Measurements from ENCODE around the gene HSPA12A. TPM values are rescaled to one million over a fixed set of nuclear protein-coding genes. Genes with fewer than 3 reads are reported as not detected.
A peak's percentile ranks its signal among the peaks of the same experiment; 100 is the strongest.

HSPA12A gene
- total and polyA plus RNA-seq, 4 donors: 2.0 to 9.8 (median 5.0) TPM

GRCh38 chr10:116744163-116744753 is 1.9 kb upstream of the HSPA12A start:
- peaks cover 0 to 15% (median 2%) of the 10 kb centered on the region in 5 donors for H3K4me1 ChIP-seq (ENCODE audit: control insufficient read depth in 5 of 5, insufficient read depth in 5 of 5, low read length in 5 of 5)
- H3K27me3 ChIP-seq (ENCODE audit: control insufficient read depth in 3 of 3, insufficient read depth in 3 of 3, low read length in 2 of 3): peaks cover 0 to 22% (median 14%) of the 10 kb centered on the region in 3 donors
- 76 to 83% methylated on average over 12 of the region's 12 CpGs for WGBS, 2 donors
- no peaks in the 10 kb centered on the region for H3K36me3 ChIP-seq (ENCODE audit: control insufficient read depth in 4 of 4, insufficient read depth in 4 of 4, low read length in 4 of 4)
- H3K4me3 ChIP-seq: no peak overlapping the region
- no peak overlapping the region for H3K27ac ChIP-seq (ENCODE audit: low read depth in 1 of 2, low read length in 1 of 2)
- no peak overlapping the region for H3K9ac ChIP-seq (ENCODE audit: insufficient read depth in 1 of 2, low read length in 2 of 2)
- peaks cover 0 to 1% (median 0%) of the 10 kb centered on the region in 4 donors for H3K9me3 ChIP-seq (ENCODE audit: control insufficient read depth in 4 of 4, insufficient read depth in 3 of 4, low read length in 3 of 4)
- DNase-seq (no peak), ATAC-seq (ENCODE audit: insufficient read depth, low FRiP score) (no peak)
- no peak for TF ChIP-seq CTCF (IDR thresholded peaks at IDR 0.05; ENCODE audit: control extremely low read depth, extremely low read depth)

- Histone ChIP-seq H3K9me3 (ENCODE audit: control insufficient read depth in 4 of 4, insufficient read depth in 3 of 4, low read length in 3 of 4) (peaks cover 0 to 1% (median 0%) of the 10 kb centered on the region in 4 donors), H3K4me3 (no peak overlapping the region), H3K36me3 (ENCODE audit: control insufficient read depth in 4 of 4, insufficient read depth in 4 of 4, low read length in 4 of 4) (no peaks in the 10 kb centered on the region), H3K4me1 (ENCODE audit: control insufficient read depth in 5 of 5, insufficient read depth in 5 of 5, low read length in 5 of 5) (peaks cover 0 to 15% (median 2%) of the 10 kb centered on the region in 5 donors), H3K27ac (ENCODE audit: low read depth in 1 of 2, low read length in 1 of 2) (peak overlapping the region in 1 of 2 donors; percentile 98), H3K27me3 (ENCODE audit: control insufficient read depth in 3 of 3, insufficient read depth in 3 of 3, low read length in 2 of 3) (peaks cover 0 to 22% (median 14%) of the 10 kb centered on the region in 3 donors), H3K9ac (ENCODE audit: insufficient read depth in 1 of 2, low read length in 2 of 2) (no peak overlapping the region)
- no peak for TF ChIP-seq CTCF (IDR thresholded peaks at IDR 0.05; ENCODE audit: control extremely low read depth, extremely low read depth)
- WGBS, 2 donors: 46% methylated on average over 24 of the region's 24 CpGs
- ATAC-seq (ENCODE audit: insufficient read depth, low FRiP score) (no peak), DNase-seq (no peak)
Measured at GRCh38 chr10:116743266-116744064, 1.1 kb upstream of the HSPA12A start.

GRCh38 chr10:116741391-116742351 is 695 bp downstream of the HSPA12A start:
- Histone ChIP-seq H3K27me3 (ENCODE audit: control insufficient read depth in 3 of 3, insufficient read depth in 3 of 3, low read length in 2 of 3) (peaks cover 0 to 22% (median 14%) of the 10 kb centered on the region in 3 donors), H3K27ac (ENCODE audit: low read depth in 1 of 2, low read length in 1 of 2) (peak overlapping the region; percentile 72 to 98), H3K4me1 (ENCODE audit: control insufficient read depth in 5 of 5, insufficient read depth in 5 of 5, low read length in 5 of 5) (peaks cover 0 to 19% (median 2%) of the 10 kb centered on the region in 5 donors), H3K36me3 (ENCODE audit: control insufficient read depth in 4 of 4, insufficient read depth in 4 of 4, low read length in 4 of 4) (no peaks in the 10 kb centered on the region), H3K9ac (ENCODE audit: insufficient read depth in 1 of 2, low read length in 2 of 2) (no peak overlapping the region), H3K4me3 (peak overlapping the region; percentile 67), H3K9me3 (ENCODE audit: control insufficient read depth in 4 of 4, insufficient read depth in 3 of 4, low read length in 3 of 4) (peaks cover 0 to 1% (median 0%) of the 10 kb centered on the region in 4 donors)
- DNase-seq (peak; percentile 18 to 34 (median 30)), ATAC-seq (ENCODE audit: insufficient read depth, low FRiP score) (no peak)
- 1 to 2% methylated on average over 76 to 93 of the region's 93 CpGs for WGBS, 2 donors
- TF ChIP-seq CTCF (IDR thresholded peaks at IDR 0.05; ENCODE audit: control extremely low read depth, extremely low read depth): no peak
